HG03066 (cell line): ENCODE measurements around the gene CPT2.

Experiments used
- ATAC-seq: cut with Tn5 transposase; IDR thresholded peaks from one replicate; pipeline ENCODE4 v1.9.1; 2021; ENCODE audit warnings: low read depth; ENCODE audit not compliant: unreplicated experiment

CPT2 gene

DNA sequence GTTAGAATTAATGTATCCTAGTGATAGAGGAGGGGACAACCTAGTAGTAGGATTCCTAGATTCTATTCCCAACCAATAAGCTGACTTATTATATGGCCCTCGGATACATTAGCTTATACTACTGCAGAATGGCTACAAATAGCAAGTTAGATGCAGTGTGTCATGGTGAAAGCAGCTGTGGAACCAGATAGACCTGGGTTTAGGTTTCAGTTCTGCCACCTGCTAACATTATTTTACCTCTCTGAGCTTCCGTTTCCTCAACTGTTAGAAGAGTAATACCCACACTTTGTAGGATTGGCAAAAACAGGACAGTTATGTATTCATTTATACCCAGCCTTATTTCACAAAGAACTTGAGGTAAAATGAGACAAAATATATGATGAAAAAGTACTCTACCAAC lies 63.3 kb downstream of the CPT2 start:
- no peak for ATAC-seq

DNA sequence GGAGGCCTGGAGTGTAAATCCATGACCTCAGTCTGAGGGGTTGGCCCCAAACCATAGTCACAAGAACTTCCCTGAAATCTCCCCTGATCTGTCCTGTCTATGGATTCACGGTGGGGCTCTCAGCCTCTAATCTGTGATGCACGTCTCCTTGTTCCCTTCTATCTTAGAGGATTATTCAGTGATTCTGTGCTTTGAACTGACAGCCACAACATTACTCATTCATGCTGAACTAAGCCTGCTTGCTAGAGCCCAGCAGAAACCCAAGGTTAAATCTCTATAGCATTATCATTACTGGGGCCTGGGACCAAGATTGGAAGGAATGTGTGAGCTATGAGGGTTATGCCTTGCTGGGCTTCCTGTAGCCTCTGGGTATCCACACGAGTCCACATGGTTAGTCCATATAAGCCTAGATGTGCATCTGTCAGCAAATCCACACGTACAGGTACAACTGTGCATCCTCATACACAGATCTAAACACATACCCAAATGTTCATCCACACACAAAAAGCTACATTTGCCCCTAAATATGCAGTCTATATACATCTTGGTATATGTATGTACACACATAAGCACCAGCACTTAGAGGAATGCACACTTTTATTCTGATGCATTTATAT lies 64.1 kb downstream of the CPT2 start:
- ATAC-seq: no peak

DNA sequence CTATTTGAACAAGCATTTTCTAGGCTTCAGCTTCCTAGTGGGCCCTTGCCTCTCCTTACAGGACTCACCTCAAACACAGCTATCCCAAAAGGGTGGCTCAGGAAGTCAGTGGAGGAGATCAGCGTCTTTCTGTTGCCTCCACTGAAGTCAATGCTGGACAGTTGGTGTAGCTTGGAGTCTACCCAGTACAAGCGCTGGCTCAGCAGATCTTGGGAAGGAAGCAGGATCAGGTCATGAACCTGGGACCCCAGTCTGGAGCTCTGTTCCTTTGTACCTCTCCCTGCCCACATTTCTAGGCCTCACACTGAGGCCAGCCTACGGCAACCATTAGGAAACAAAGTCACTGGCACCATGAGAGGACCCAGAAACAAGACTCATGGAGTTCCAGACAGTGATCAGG lies 65.4 kb downstream of the CPT2 start:
- ATAC-seq: no peak
